Thyroid gland (tissue), 4 donors: ENCODE measurements around the gene ARIH2.

ENCODE experiments used
- CTCF ChIP-seq, 6 experiments: fragments of 200-600 bp in 3 of 6; fragments of 450-650 bp in 3 of 6; sonication (generic) in 3 of 6; IDR thresholded peaks; one replicate each; pipeline ENCODE4 v1.5.1; 2016 to 2019; ENCODE audit warnings: antibody characterized with exemption in 6 of 6, mild to moderate bottlenecking in 2 of 6, inconsistent platforms in 1 of 6, moderate library complexity in 1 of 6
- POLR2A ChIP-seq, 2 donors: fragments of 450-650 bp; IDR thresholded peaks; one replicate each; pipeline ENCODE4 v1.6.1; 2017; ENCODE audit warnings: antibody characterized with exemption in 2 of 2, mild to moderate bottlenecking in 2 of 2, moderate library complexity in 1 of 2

GRCh38 chr3:48993834-48994233, 75.2 kb downstream of the ARIH2 start:
- TF ChIP-seq POLR2A (IDR thresholded peaks at IDR 0.05), result no peak
- TF ChIP-seq CTCF (IDR thresholded peaks at IDR 0.05), result no peak
